ENCODE results near the gene GNAZ.

GRCh38 chr22:23082534-23083314, 12.4 kb downstream of the GNAZ start:
- TF ChIP-seq CTCF (IDR thresholded peaks at IDR 0.05; ENCODE audit: insufficient read depth, low read length) (no peak), POLR2AphosphoS5 (IDR thresholded peaks at IDR 0.05; ENCODE audit: low read depth) (no peak), GABPA (IDR thresholded peaks at IDR 0.05; ENCODE audit: low read depth) (no peak), SPI1 (IDR thresholded peaks at IDR 0.05; ENCODE audit: borderline replicate concordance, low read depth) (no peak)
- TF ChIP-seq, protein P1, sequence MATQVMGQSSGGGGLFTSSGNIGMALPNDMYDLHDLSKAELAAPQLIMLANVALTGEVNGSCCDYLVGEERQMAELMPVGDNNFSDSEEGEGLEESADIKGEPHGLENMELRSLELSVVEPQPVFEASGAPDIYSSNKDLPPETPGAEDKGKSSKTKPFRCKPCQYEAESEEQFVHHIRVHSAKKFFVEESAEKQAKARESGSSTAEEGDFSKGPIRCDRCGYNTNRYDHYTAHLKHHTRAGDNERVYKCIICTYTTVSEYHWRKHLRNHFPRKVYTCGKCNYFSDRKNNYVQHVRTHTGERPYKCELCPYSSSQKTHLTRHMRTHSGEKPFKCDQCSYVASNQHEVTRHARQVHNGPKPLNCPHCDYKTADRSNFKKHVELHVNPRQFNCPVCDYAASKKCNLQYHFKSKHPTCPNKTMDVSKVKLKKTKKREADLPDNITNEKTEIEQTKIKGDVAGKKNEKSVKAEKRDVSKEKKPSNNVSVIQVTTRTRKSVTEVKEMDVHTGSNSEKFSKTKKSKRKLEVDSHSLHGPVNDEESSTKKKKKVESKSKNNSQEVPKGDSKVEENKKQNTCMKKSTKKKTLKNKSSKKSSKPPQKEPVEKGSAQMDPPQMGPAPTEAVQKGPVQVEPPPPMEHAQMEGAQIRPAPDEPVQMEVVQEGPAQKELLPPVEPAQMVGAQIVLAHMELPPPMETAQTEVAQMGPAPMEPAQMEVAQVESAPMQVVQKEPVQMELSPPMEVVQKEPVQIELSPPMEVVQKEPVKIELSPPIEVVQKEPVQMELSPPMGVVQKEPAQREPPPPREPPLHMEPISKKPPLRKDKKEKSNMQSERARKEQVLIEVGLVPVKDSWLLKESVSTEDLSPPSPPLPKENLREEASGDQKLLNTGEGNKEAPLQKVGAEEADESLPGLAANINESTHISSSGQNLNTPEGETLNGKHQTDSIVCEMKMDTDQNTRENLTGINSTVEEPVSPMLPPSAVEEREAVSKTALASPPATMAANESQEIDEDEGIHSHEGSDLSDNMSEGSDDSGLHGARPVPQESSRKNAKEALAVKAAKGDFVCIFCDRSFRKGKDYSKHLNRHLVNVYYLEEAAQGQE (IDR thresholded peaks at IDR 0.05; ENCODE audit: insufficient replicate concordance, low read depth) = no peak

Measured in HL-60 (cell line).